Glomerular endothelial cell (primary cell): ENCODE data around the gene TRPV2. TPM values are rescaled to one million over a fixed set of nuclear protein-coding genes. Genes with fewer than 3 reads are reported as not detected.

Experiments used
- DNase-seq: peaks from one replicate; pipeline ENCODE4 v3.0.0-alpha.2; 2011; ENCODE audit warnings: low read depth, low spot score; ENCODE audit errors: extremely low read depth
- total RNA-seq: library from RNA; depleted of rRNA; stranded (reverse); fragments of >200 nt; gene quantifications from 2 replicates; pipeline ENCODE4 v1.2.3, GENCODE V29; 2015

Gene TRPV2
- total RNA-seq, 1 donor from 2014 or later, result 67.3 TPM

GRCh38 chr17:16453493-16453851 lies 38.1 kb downstream of the TRPV2 start:
- DNase-seq, result no peak

GRCh38 chr17:16455997-16456741 lies 40.8 kb downstream of the TRPV2 start:
- no peak for DNase-seq

GRCh38 chr17:16456742-16457316 lies 41.5 kb downstream of the TRPV2 start:
- no peak for DNase-seq

- DNase-seq, result no peak
These were observed 43.9 kb downstream of the TRPV2 start for GRCh38 chr17:16459271-16459670.

GRCh38 chr17:16459855-16460550 lies 44.6 kb downstream of the TRPV2 start:
- DNase-seq, result no peak

GRCh38 chr17:16460796-16461605 lies 45.6 kb downstream of the TRPV2 start:
- DNase-seq, result no peak

GRCh38 chr17:16461606-16461866 lies 46.2 kb downstream of the TRPV2 start:
- no peak for DNase-seq

- no peak for DNase-seq
These were observed 46.9 kb downstream of the TRPV2 start for GRCh38 chr17:16462070-16462864.

GRCh38 chr17:16463358-16464302 lies 48.3 kb downstream of the TRPV2 start:
- no peak for DNase-seq

GRCh38 chr17:16464303-16465051 lies 49.1 kb downstream of the TRPV2 start:
- no peak for DNase-seq

GRCh38 chr17:16465052-16465312 lies 49.6 kb downstream of the TRPV2 start:
- DNase-seq, result no peak

- DNase-seq, result no peak
These were observed 50.5 kb downstream of the TRPV2 start for GRCh38 chr17:16465861-16466338.

- DNase-seq, result no peak
These were observed 51.0 kb downstream of the TRPV2 start for GRCh38 chr17:16466407-16466806.

- DNase-seq, result no peak
These were observed 51.7 kb downstream of the TRPV2 start for GRCh38 chr17:16467044-16467443.

GRCh38 chr17:16467886-16468285 lies 52.5 kb downstream of the TRPV2 start:
- DNase-seq, result no peak

- no peak for DNase-seq
These were observed 53.1 kb downstream of the TRPV2 start for GRCh38 chr17:16468428-16468992.

GRCh38 chr17:16470265-16470664 lies 54.9 kb downstream of the TRPV2 start:
- no peak for DNase-seq

- DNase-seq, result no peak
These were observed 55.9 kb downstream of the TRPV2 start for GRCh38 chr17:16471295-16471694.

GRCh38 chr17:16472539-16472938 lies 57.2 kb downstream of the TRPV2 start:
- no peak for DNase-seq
